Psoas muscle (tissue), 8 donors: ENCODE data around the gene LMNTD1. TPM values are rescaled to one million over a fixed set of nuclear protein-coding genes. Genes with fewer than 3 reads are reported as not detected.

Experiments
- ATAC-seq, 4 donors: fragments of 200-7000 bp; cut with Tn5 transposase; one replicate each; pipeline ENCODE4 v1.9.1; 2020; ENCODE audit warnings: moderate library complexity in 3 of 4, mild to moderate bottlenecking in 2 of 4
- DNase-seq, 2 donors: peaks; one replicate each; pipeline ENCODE4 v3.0.0-alpha.2; 2020
- H3K27ac ChIP-seq: fragments of 200-600 bp; one replicate; pipeline ENCODE4 v1.8.0; 2022
- H3K27me3 ChIP-seq, 3 donors: fragments of 200-600 bp in 1 of 3; one replicate each; pipeline versions ENCODE4 v1.6.1 to v1.8.0; 2013 to 2022; ENCODE audit warnings: low read length in 2 of 3, mild to moderate bottlenecking in 2 of 3, moderate library complexity in 1 of 3; ENCODE audit not compliant: insufficient read depth in 3 of 3
- H3K36me3 ChIP-seq, 2 donors: fragments of 200-600 bp in 1 of 2; one replicate each; pipeline versions ENCODE4 v1.6.1 to v1.8.0; 2013 to 2022; ENCODE audit warnings: low read depth in 1 of 2, mild to moderate bottlenecking in 1 of 2, moderate library complexity in 1 of 2; ENCODE audit not compliant: insufficient read depth in 1 of 2
- H3K4me1 ChIP-seq: fragments of 200-600 bp; one replicate; pipeline ENCODE4 v1.8.0; 2022
- H3K4me3 ChIP-seq: fragments of 200-600 bp; one replicate; pipeline ENCODE4 v1.8.0; 2022; ENCODE audit warnings: mild to moderate bottlenecking
- H3K9me3 ChIP-seq: fragments of 200-600 bp; one replicate; pipeline ENCODE4 v1.8.0; 2022
- CTCF ChIP-seq: fragments of 200-600 bp; IDR thresholded peaks from one replicate; pipeline ENCODE4 v1.8.0; 2022; ENCODE audit warnings: antibody characterized with exemption
- WGBS, 3 donors: extraction: QIAGEN DNeasy Blood & Tissue Kit; methylation state at CpG; one replicate each; pipeline versions ENCODE4 v1.1.6 to v1.1.7; 2013; 5-methylcytosine and 5-hydroxymethylcytosine counted together
- intact Hi-C, 2 donors: fragments of 100-400 bp; cut with DNase I; formaldehyde crosslinking; loops; one replicate each; pipeline versions ENCODE4 v1.11.0 to v1.14.2; 2022
- polyA plus RNA-seq, 3 donors: library from polyadenylated mRNA; stranded (reverse); fragments of 200-250 nt; gene quantifications; one replicate each; pipeline ENCODE4 v1.2.3, GENCODE V29; 2013
- total RNA-seq, 4 donors: library from RNA; stranded (reverse); fragmentation: NEBNext Ultra II Directional in 2 of 4; extraction: Animal tissue kit (Norgen Biotek cat#: 25700) in 2 of 4; gene quantifications; one replicate each; pipeline versions ENCODE4 v1.2.1 to v1.2.4, GENCODE V29; 2021 to 2023
- donor health status: healthy with polysubstance abuse.
- donor health status: DM: no; HTN: no; CAD: no; lungs with moderate emphysema.
- donor health status: Bipolar disorder and iron deficiency.
- donor health status: healthy.
- donor health status: DM: yes; HTN: yes; CAD: no.
- donor health status: DM: no; HTN: no; CAD: no.
- donor health status: DM: no; HTN: no; CAD: no.
- donor health status: DM: yes; HTN: yes; CAD: no.

The LMNTD1 gene
- total and polyA plus RNA-seq, 7 donors, result not detected

GRCh38 chr12:25549120-25549519 is 4.0 kb downstream of the LMNTD1 start:
- intact Hi-C loops, result no loop called here
- Histone ChIP-seq H3K4me1 (no peaks in the 10 kb centered on the region), H3K27me3 (no peaks in the 10 kb centered on the region), H3K4me3 (no peak overlapping the region), H3K36me3 (no peaks in the 10 kb centered on the region), H3K27ac (no peak overlapping the region), H3K9me3 (no peaks in the 10 kb centered on the region)
- TF ChIP-seq CTCF, result no peak
- no peak for DNase-seq
- ATAC-seq, result no peak

- no peak for DNase-seq
- H3K36me3 ChIP-seq, result no peaks in the 10 kb centered on the region
- ATAC-seq, result no peak
- H3K27me3 ChIP-seq, result no peaks in the 10 kb centered on the region
- 71 to 79% (median 76%) methylated on average over 2 of the region's 2 CpGs for WGBS, 3 donors
- no peaks in the 10 kb centered on the region for H3K9me3 ChIP-seq
- no peak overlapping the region for H3K27ac ChIP-seq
- intact Hi-C loops, result no loop called here
- no peaks in the 10 kb centered on the region for H3K4me1 ChIP-seq
- no peak for TF ChIP-seq CTCF
- no peak overlapping the region for H3K4me3 ChIP-seq
Measured at GRCh38 chr12:25546318-25546717, 6.8 kb downstream of the LMNTD1 start.

GRCh38 chr12:25533150-25533549 is 19.9 kb downstream of the LMNTD1 start:
- ATAC-seq (no peak), DNase-seq (no peak)
- Histone ChIP-seq H3K27me3 (no peaks in the 10 kb centered on the region), H3K4me1 (no peaks in the 10 kb centered on the region), H3K27ac (no peak overlapping the region), H3K36me3 (no peaks in the 10 kb centered on the region), H3K4me3 (no peak overlapping the region), H3K9me3 (no peaks in the 10 kb centered on the region)
- no peak for TF ChIP-seq CTCF
- WGBS, 3 donors, result 95 to 100% (median 98%) methylated on average over 1 of the region's 1 CpG
- intact Hi-C loops, result no loop called here

DNA sequence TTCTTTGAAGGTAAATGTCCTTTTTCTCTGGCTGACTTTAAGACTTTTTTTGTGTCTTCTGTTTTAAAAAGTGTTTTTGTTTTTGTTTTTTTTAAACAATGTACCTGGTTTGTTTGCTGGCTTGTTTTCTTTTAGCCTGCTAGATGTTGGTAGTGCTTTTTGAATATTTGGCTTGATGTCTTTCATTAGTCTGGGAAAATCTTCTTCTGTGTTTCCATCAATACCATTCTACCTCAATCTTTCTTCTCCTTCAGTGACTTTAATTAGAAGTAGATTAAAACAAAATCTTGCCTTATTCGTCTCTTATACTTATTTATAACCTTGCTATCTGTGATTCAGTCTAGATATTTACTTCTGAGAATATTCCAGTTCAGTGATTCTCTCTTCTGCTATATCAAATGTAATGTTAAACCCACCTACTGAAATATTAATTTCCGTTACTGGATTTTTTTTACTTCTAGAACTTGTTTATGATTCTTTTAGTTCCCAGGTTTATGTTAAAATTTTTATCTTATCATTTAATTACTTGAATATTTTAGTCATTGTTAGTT is 21.5 kb downstream of the LMNTD1 start:
- H3K27me3 ChIP-seq, result no peaks in the 10 kb centered on the region
- H3K4me1 ChIP-seq, result no peaks in the 10 kb centered on the region
- no peaks in the 10 kb centered on the region for H3K36me3 ChIP-seq
- WGBS, 3 donors, result 44 to 49% (median 44%) methylated on average over 2 of the region's 2 CpGs
- ATAC-seq, result no peak
- H3K4me3 ChIP-seq, result no peak overlapping the region
- TF ChIP-seq CTCF, result no peak
- H3K9me3 ChIP-seq, result no peaks in the 10 kb centered on the region
- DNase-seq, result no peak
- no peak overlapping the region for H3K27ac ChIP-seq
- intact Hi-C loops, result no loop called here

GRCh38 chr12:25529738-25530137 is 23.3 kb downstream of the LMNTD1 start:
- Histone ChIP-seq H3K27ac (no peak overlapping the region), H3K36me3 (no peaks in the 10 kb centered on the region), H3K27me3 (no peaks in the 10 kb centered on the region), H3K4me1 (no peaks in the 10 kb centered on the region), H3K4me3 (no peak overlapping the region), H3K9me3 (no peaks in the 10 kb centered on the region)
- intact Hi-C loops, result no loop called here
- no peak for TF ChIP-seq CTCF
- DNase-seq (no peak), ATAC-seq (no peak)
